ENCODE results near the gene GLRA3.

DNA sequence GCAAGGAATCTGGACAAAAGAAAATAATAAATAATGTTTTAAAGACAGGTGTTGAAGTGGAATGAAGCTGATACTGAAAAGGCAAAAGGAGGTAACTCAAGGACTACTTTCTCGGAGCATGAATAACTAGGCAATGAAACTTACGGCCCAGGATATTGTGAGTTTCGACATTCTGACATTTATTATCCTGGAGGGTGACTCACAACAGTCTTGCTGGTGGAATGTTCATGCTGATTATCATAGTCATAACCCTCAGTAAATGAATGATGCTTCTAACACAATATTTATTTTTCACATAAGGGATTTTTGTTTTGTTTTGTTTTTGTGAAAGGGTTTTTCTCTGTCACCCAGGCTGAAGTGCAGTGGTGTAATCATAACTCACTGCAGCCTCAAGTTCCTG is 159.8 kb downstream of the GLRA3 start:
- TF ChIP-seq POLR2A (IDR thresholded peaks at IDR 0.05; ENCODE audit: low read length), result no peak
- TF ChIP-seq GATA1 (IDR thresholded peaks at IDR 0.05; ENCODE audit: low read depth, low read length), result no peak

Measured in erythroblast (primary cell).